ENCODE results near the gene NAT16. TPM values are rescaled to one million over a fixed set of nuclear protein-coding genes. Genes with fewer than 3 reads are reported as not detected.

NAT16 gene
- not detected for total RNA-seq

GRCh38 chr7:101180130-101180755 is at the start of gene NAT16:
TSS of gene NAT16 (minus strand) at chr7:101180293. CDS start at chr7:101174807, 5,486 bp downstream.
- no peak for DNase-seq (ENCODE audit: low spot score in 2 of 2)
- 9 to 10% methylated on average over 22 to 32 of the region's 56 CpGs for WGBS, 2 donors
- intact Hi-C loops (cut with DNase I; ENCODE audit: low total_unique reads): no loop called here
- no peak within 1 kb of the TSS for H3K4me3 ChIP-seq (ENCODE audit: low read depth, poor library complexity, severe bottlenecking)
- TF ChIP-seq POLR2A (IDR thresholded peaks at IDR 0.05): no peak
- no peak for TF ChIP-seq CTCF (IDR thresholded peaks at IDR 0.05)

GRCh38 chr7:101226721-101227120 is 46.6 kb upstream of the NAT16 start:
- H3K4me3 ChIP-seq (ENCODE audit: low read depth, poor library complexity, severe bottlenecking): no peak overlapping the region
- no peak for TF ChIP-seq CTCF (IDR thresholded peaks at IDR 0.05)
- no peak for TF ChIP-seq POLR2A (IDR thresholded peaks at IDR 0.05)
- intact Hi-C loops (cut with DNase I; ENCODE audit: low total_unique reads): no loop called here
- 74 to 86% methylated on average over 9 of the region's 9 CpGs for whole genome bisulfite sequencing, 2 donors
- no peak for DNase-seq (ENCODE audit: low spot score in 2 of 2)

- intact Hi-C loops (cut with DNase I; ENCODE audit: low total_unique reads): no loop called here
- no peak for TF ChIP-seq POLR2A (IDR thresholded peaks at IDR 0.05)
- TF ChIP-seq CTCF (IDR thresholded peaks at IDR 0.05): no peak
- no peak overlapping the region for H3K4me3 ChIP-seq (ENCODE audit: low read depth, poor library complexity, severe bottlenecking)
- DNase-seq (ENCODE audit: low spot score in 2 of 2): no peak
- 93 to 94% methylated on average over 6 of the region's 6 CpGs for WGBS, 2 donors
Measured at GRCh38 chr7:101225650-101226049, 45.6 kb upstream of the NAT16 start.

DNA sequence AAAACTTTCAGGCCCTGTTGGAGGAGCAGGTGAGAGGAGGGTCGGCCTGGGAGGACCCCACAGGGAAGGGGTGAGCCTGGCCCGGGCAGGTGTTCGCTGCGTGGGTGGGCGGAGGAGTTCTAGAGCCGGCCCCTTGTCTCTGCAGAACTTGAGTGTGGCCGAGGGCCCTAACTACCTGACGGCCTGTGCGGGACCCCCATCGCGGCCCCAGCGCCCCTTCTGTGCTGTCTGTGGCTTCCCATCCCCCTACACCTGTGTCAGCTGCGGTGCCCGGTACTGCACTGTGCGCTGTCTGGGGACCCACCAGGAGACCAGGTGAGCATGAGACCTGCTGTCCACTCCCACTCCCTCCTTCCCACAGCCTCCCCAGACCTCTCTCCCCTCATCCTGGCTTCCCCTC is 43.4 kb upstream of the NAT16 start:
- 92 to 95% methylated on average over 15 of the region's 15 CpGs for WGBS, 2 donors
- no peak for TF ChIP-seq POLR2A (IDR thresholded peaks at IDR 0.05)
- TF ChIP-seq CTCF (IDR thresholded peaks at IDR 0.05): no peak
- no peak overlapping the region for H3K4me3 ChIP-seq (ENCODE audit: low read depth, poor library complexity, severe bottlenecking)
- intact Hi-C loops (cut with DNase I; ENCODE audit: low total_unique reads): no loop called here
- DNase-seq (ENCODE audit: low spot score in 2 of 2): no peak

GRCh38 chr7:101222275-101222830 is 42.3 kb upstream of the NAT16 start:
- no peak for DNase-seq (ENCODE audit: low spot score in 2 of 2)
- WGBS, 2 donors: 92% methylated on average over 27 of the region's 27 CpGs
- intact Hi-C loops (cut with DNase I; ENCODE audit: low total_unique reads): no loop called here
- no peak overlapping the region for H3K4me3 ChIP-seq (ENCODE audit: low read depth, poor library complexity, severe bottlenecking)
- TF ChIP-seq CTCF (IDR thresholded peaks at IDR 0.05): no peak
- no peak for TF ChIP-seq POLR2A (IDR thresholded peaks at IDR 0.05)

DNA sequence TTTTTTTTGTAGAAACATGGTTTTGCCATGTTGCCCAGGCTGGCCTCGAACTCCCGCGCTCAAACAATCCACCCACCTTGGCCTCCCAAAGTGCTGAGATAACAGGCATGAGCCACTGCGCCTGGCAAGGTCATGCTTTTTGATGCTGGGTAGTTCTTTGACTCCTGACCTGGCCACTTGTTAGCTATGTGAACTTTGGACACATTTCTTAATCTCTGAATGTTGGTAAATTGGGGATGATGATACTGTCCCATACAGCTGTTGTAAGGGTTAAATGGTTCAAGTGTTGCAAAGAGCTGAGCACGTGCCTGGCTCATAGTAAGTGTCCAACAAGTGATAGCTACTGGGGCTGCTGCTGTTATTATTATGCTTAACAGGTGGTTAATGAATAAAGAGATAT is 40.2 kb upstream of the NAT16 start:
- WGBS, 2 donors: 87 to 88% methylated on average over 5 of the region's 5 CpGs
- intact Hi-C loops (cut with DNase I; ENCODE audit: low total_unique reads): no loop called here
- no peak overlapping the region for H3K4me3 ChIP-seq (ENCODE audit: low read depth, poor library complexity, severe bottlenecking)
- no peak for DNase-seq (ENCODE audit: low spot score in 2 of 2)
- TF ChIP-seq CTCF (IDR thresholded peaks at IDR 0.05) (no peak), POLR2A (IDR thresholded peaks at IDR 0.05) (no peak)
